HepG2 (cell line): Measurements from ENCODE around the gene SLC2A2. TPM values are rescaled to one million over a fixed set of nuclear protein-coding genes. Genes with fewer than 3 reads are reported as not detected.

ENCODE experiments used
- ATAC-seq: fragments of 200-7000 bp; cut with Tn5 transposase; 3 replicates; pipeline ENCODE4 v1.9.1; 2020; ENCODE audit warnings: mild to moderate bottlenecking, moderate library complexity
- BruUV-seq: library from RNA; stranded (reverse); fragments of 400-500 nt; replicated peaks from 2 replicates; lab custom pipeline; 2021; lab: Mats Ljungman, UMichigan
- CTCF ChIA-PET: fragments of 300-600 bp; formaldehyde crosslinking; extraction: SDS; loops from one replicate; lab custom pipeline; 2021; ENCODE audit warnings: low total read pairs, inconsistent platforms, low intra/inter-chr PET ratio; lab: Yijun Ruan, JAX
- POLR2A ChIA-PET: fragments of 350-600 bp; sonication (Branson Sonifier 250); formaldehyde crosslinking; loops from one replicate; lab custom pipeline; 2020; ENCODE audit warnings: antibody characterized with exemption, inconsistent platforms; lab: Yijun Ruan, JAX
- DNase-seq: peaks from one replicate; pipeline ENCODE4 v3.0.0-alpha.2; 2015; ENCODE audit warnings: low spot score
- FAIRE-seq: peaks from 3 replicates; lab custom pipeline; 2011; peaks lifted over from hg19 to GRCh38; lab: Jason Lieb, UNC
- H2AFZ ChIP-seq: one replicate; pipeline ENCODE4 v1.6.1; 2011; ENCODE audit warnings: low read length, inconsistent platforms
- H3K27ac ChIP-seq: fragments of 300-600 bp; 3 replicates; pipeline ENCODE4 v1.8.0; 2011; ENCODE audit warnings: mixed run types, mild to moderate bottlenecking, mixed read lengths, low read length, inconsistent platforms; ENCODE audit not compliant: insufficient read depth; ENCODE audit errors: extremely low read length
- H3K27me3 ChIP-seq, 2 experiments: fragments of 200-600 bp in 1 of 2; 2 replicates in 1 of 2; 3 replicates in 1 of 2; pipeline versions ENCODE4 v1.6.0 to v1.8.0; 2011; ENCODE audit warnings: low read length in 2 of 2, mild to moderate bottlenecking in 2 of 2, moderate library complexity in 2 of 2, inconsistent platforms in 1 of 2; ENCODE audit not compliant: insufficient read depth in 2 of 2, control insufficient read depth in 1 of 2
- H3K36me3 ChIP-seq, 2 experiments: fragments of 200-600 bp in 1 of 2; replicated peaks in 1 of 2; 2 replicates in 1 of 2; 3 replicates in 1 of 2; pipeline versions ENCODE4 v1.5.1 to v1.8.0; 2011; ENCODE audit warnings: low read length in 2 of 2, inconsistent platforms in 1 of 2; ENCODE audit not compliant: insufficient read depth in 2 of 2, control insufficient read depth in 1 of 2
- H3K4me1 ChIP-seq: 2 replicates; pipeline ENCODE4 v1.5.1; 2012; ENCODE audit warnings: low read length, inconsistent platforms; ENCODE audit not compliant: insufficient read depth
- H3K4me2 ChIP-seq: 2 replicates; pipeline ENCODE4 v1.6.0; 2011; ENCODE audit warnings: low read depth, low read length, inconsistent platforms
- H3K4me3 ChIP-seq, 3 experiments: fragments of 200-600 bp in 1 of 3; sonication (generic), shearing (Covaris generic) in 1 of 3; replicated peaks in 1 of 3; 2 replicates each; pipeline ENCODE4 v1.5.1; 2011 to 2016; ENCODE audit warnings: low read length in 3 of 3, inconsistent platforms in 2 of 3, low read depth in 2 of 3, mild to moderate bottlenecking in 2 of 3, control low read depth in 1 of 3, mixed read lengths in 1 of 3; ENCODE audit not compliant: insufficient read depth in 1 of 3
- H3K79me2 ChIP-seq: one replicate; pipeline ENCODE4 v1.6.1; 2011; ENCODE audit warnings: low read length, inconsistent platforms; ENCODE audit not compliant: insufficient read depth
- H3K9ac ChIP-seq: 2 replicates; pipeline ENCODE4 v1.6.0; 2011; ENCODE audit warnings: mild to moderate bottlenecking, low read depth, low read length, inconsistent platforms; ENCODE audit not compliant: insufficient read depth
- H3K9me3 ChIP-seq: 2 replicates; pipeline ENCODE4 v1.5.1; 2012; ENCODE audit warnings: mild to moderate bottlenecking, low read length
- H4K20me1 ChIP-seq: 2 replicates; pipeline ENCODE4 v1.6.0; 2011; ENCODE audit warnings: inconsistent platforms, mild to moderate bottlenecking, low read length, moderate library complexity; ENCODE audit not compliant: insufficient read depth
- ELF3 ChIP-seq: IDR thresholded peaks from 2 replicates; pipeline ENCODE4 v1.6.1; 2016; ENCODE audit warnings: missing genetic modification reagents, missing compliant biosample characterization
- FOXA3 ChIP-seq: IDR thresholded peaks from 2 replicates; pipeline ENCODE4 v1.6.1; 2016; ENCODE audit warnings: missing genetic modification reagents, missing compliant biosample characterization
- FOXP1 ChIP-seq, 2 experiments: fragments of 450-650 bp in 1 of 2; IDR thresholded peaks; 2 replicates each; pipeline ENCODE4 v1.6.1; 2017 to 2018; ENCODE audit warnings: antibody characterized with exemption in 1 of 2
- GATAD2A ChIP-seq: IDR thresholded peaks from 2 replicates; pipeline ENCODE4 v1.6.1; 2016
- HNF4A ChIP-seq: sonication (generic); formaldehyde crosslinking; IDR thresholded peaks from 2 replicates; pipeline ENCODE4 v1.4.0; 2020; ENCODE audit warnings: missing genetic modification reagents
- HNF4G ChIP-seq, 2 experiments: sonication (generic) in 1 of 2; formaldehyde crosslinking in 1 of 2; IDR thresholded peaks; 2 replicates each; pipeline versions ENCODE4 v1.4.0 to v1.6.1; 2011 to 2020; ENCODE audit warnings: borderline replicate concordance in 2 of 2, low read depth in 2 of 2, mild to moderate bottlenecking in 2 of 2, low read length in 1 of 2, missing genetic modification reagents in 1 of 2, moderate library complexity in 1 of 2
- KAT8 ChIP-seq: IDR thresholded peaks from 2 replicates; pipeline ENCODE4 v1.6.1; 2016; ENCODE audit warnings: missing genetic modification reagents, missing compliant biosample characterization
- REPIN1 ChIP-seq: sonication (generic); formaldehyde crosslinking; IDR thresholded peaks from 2 replicates; pipeline ENCODE4 v1.8.0; 2022; ENCODE audit warnings: missing genetic modification reagents, low read depth, mild to moderate bottlenecking, borderline replicate concordance
- ZNF160 ChIP-seq: sonication (generic); formaldehyde crosslinking; IDR thresholded peaks from 2 replicates; pipeline ENCODE4 v1.8.0; 2022; ENCODE audit warnings: mild to moderate bottlenecking, inconsistent platforms, missing genetic modification reagents
- ZNF382 ChIP-seq: sonication (generic); formaldehyde crosslinking; IDR thresholded peaks from 2 replicates; pipeline ENCODE4 v1.5.0; 2020; ENCODE audit warnings: missing genetic modification reagents, mild to moderate bottlenecking, borderline replicate concordance
- ZSCAN5A ChIP-seq: sonication (generic); formaldehyde crosslinking; IDR thresholded peaks from 2 replicates; pipeline ENCODE4 v1.8.0; 2022; ENCODE audit warnings: mild to moderate bottlenecking, missing genetic modification reagents, borderline replicate concordance
- in situ Hi-C: cut with HindIII; loops from 2 replicates; pipeline ENCODE4 v1.10.0; 2017; ENCODE audit warnings: low pct_unique_long_range_greater_than_20kb; ENCODE audit not compliant: extremely low pct_ligation_motif_present
- intact Hi-C: fragments of 100-400 bp; cut with micrococcal nuclease; formaldehyde crosslinking; loops from one replicate; pipeline ENCODE4 v1.10.0; 2022; ENCODE audit not compliant: unreplicated experiment
- polyA plus RNA-seq, 8 experiments: library from polyadenylated mRNA; depleted of rRNA in 3 of 8; stranded (reverse) in 7 of 8; unstranded in 1 of 8; fragments of >200 nt; fragmentation: Illumina TruSeq in 4 of 8; extraction: Trizol in 4 of 8; gene quantifications; 2 replicates each; pipeline versions ENCODE4 v1.2.1 to v1.2.3, GENCODE V29; 2011 to 2016; ENCODE audit warnings: low read depth in 4 of 8, missing spikeins in 1 of 8, mixed read lengths in 1 of 8; ENCODE audit not compliant: insufficient read depth in 1 of 8
- total RNA-seq, 5 experiments: library from RNA; depleted of rRNA; stranded (reverse); fragments of >200 nt; fragmentation: Illumina TruSeq; extraction: Trizol; gene quantifications; 2 replicates each; pipeline ENCODE4 v1.2.3, GENCODE V29; 2016; ENCODE audit warnings: low read depth in 1 of 5
- TF ChIP-seq, protein P1 (sequence below): sonication (generic); formaldehyde crosslinking; IDR thresholded peaks from 2 replicates; pipeline ENCODE4 v1.4.0; 2020; ENCODE audit warnings: mild to moderate bottlenecking, missing genetic modification reagents, borderline replicate concordance

The SLC2A2 gene
- total and polyA plus RNA-seq, 2 of the 13 experiments (the other 11 are each of a cell fraction or from before 2014, with no cell fraction given): 19.5 to 23.2 TPM

DNA sequence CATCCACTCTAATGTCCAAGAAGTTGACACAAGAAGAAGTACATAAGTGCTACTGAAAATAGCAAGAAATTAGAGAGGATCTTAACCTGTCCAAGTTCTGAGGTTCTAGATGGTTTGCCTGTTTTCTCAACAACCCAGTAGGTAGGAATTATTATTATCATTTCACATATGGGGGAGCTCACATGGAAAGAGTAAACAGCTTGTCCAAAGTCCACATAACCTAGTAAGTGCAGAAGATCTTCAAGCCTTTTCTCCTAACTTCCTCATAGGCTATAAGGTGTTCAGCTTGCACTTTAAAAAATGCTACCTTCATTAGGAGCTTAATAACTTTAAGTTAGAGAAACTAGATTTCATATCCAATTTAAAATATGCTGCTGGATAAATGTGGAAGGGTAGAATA, 3.0 kb downstream of the SLC2A2 start:
- H3K4me1 ChIP-seq: peaks cover 79% of the 10 kb centered on the region
- CTCF ChIA-PET: no interaction called here
- H2AFZ ChIP-seq: no peak overlapping the region
- BruUV-seq: no TSS peak
- TF ChIP-seq HNF4G (IDR thresholded peaks at IDR 0.05; ENCODE audit: borderline replicate concordance, low read depth, low read length) (peak; percentile 45; the same call in 1 of the 2 replicates), HNF4G (CRISPR knock-in tag; IDR thresholded peaks at IDR 0.05; ENCODE audit: borderline replicate concordance, low read depth) (no peak), ZNF382 (CRISPR knock-in tag) (no peak), FOXA3 (CRISPR knock-in tag) (peak; percentile 52), FOXP1 (IDR thresholded peaks at IDR 0.05) (no peak), FOXP1 (CRISPR knock-in tag; IDR thresholded peaks at IDR 0.05) (0 out of 2 replicates have a peak, but pooled peaks have one; percentile 7), HNF4A (CRISPR knock-in tag) (peak; percentile 64), ZSCAN5A (CRISPR knock-in tag) (0 out of 2 replicates have a peak, but pooled peaks have one; percentile 26), ELF3 (CRISPR knock-in tag) (peak; percentile 29; the same call in 1 of the 2 replicates), ZNF160 (no peak), REPIN1 (CRISPR knock-in tag) (peak; percentile 59), KAT8 (CRISPR knock-in tag) (0 out of 2 replicates have a peak, but pooled peaks have one; percentile 13), GATAD2A (peak; percentile 32; the same call in 1 of the 2 replicates)
- TF ChIP-seq, protein P1, sequence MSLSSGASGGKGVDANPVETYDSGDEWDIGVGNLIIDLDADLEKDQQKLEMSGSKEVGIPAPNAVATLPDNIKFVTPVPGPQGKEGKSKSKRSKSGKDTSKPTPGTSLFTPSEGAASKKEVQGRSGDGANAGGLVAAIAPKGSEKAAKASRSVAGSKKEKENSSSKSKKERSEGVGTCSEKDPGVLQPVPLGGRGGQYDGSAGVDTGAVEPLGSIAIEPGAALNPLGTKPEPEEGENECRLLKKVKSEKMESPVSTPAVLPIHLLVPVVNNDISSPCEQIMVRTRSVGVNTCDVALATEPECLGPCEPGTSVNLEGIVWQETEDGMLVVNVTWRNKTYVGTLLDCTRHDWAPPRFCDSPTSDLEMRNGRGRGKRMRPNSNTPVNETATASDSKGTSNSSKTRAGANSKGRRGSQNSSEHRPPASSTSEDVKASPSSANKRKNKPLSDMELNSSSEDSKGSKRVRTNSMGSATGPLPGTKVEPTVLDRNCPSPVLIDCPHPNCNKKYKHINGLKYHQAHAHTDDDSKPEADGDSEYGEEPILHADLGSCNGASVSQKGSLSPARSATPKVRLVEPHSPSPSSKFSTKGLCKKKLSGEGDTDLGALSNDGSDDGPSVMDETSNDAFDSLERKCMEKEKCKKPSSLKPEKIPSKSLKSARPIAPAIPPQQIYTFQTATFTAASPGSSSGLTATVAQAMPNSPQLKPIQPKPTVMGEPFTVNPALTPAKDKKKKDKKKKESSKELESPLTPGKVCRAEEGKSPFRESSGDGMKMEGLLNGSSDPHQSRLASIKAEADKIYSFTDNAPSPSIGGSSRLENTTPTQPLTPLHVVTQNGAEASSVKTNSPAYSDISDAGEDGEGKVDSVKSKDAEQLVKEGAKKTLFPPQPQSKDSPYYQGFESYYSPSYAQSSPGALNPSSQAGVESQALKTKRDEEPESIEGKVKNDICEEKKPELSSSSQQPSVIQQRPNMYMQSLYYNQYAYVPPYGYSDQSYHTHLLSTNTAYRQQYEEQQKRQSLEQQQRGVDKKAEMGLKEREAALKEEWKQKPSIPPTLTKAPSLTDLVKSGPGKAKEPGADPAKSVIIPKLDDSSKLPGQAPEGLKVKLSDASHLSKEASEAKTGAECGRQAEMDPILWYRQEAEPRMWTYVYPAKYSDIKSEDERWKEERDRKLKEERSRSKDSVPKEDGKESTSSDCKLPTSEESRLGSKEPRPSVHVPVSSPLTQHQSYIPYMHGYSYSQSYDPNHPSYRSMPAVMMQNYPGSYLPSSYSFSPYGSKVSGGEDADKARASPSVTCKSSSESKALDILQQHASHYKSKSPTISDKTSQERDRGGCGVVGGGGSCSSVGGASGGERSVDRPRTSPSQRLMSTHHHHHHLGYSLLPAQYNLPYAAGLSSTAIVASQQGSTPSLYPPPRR (CRISPR knock-in tag): no peak
- TF ChIP-seq, all 625 proteins: peak for 9
- FAIRE-seq (no peak), DNase-seq (no peak), ATAC-seq (no peak)
- Histone ChIP-seq H3K79me2 (peaks cover 70% of the 10 kb centered on the region), H3K9me3 (no peaks in the 10 kb centered on the region), H3K27ac (peak overlapping the region; percentile 43), H3K36me3 (no peaks in the 10 kb centered on the region), H3K4me2 (peak overlapping the region; percentile 73), H3K9ac (peak overlapping the region; percentile 62; the same call in 1 of the 2 replicates), H3K4me3 (peak overlapping the region; percentile 32 to 50 (median 39); a peak in 4 of 6 replicates), H3K27me3 (no peaks in the 10 kb centered on the region), H4K20me1 (no peaks in the 10 kb centered on the region)
- in situ Hi-C loops (no loop called here), intact Hi-C loops (no loop called here)
- POLR2A ChIA-PET: interaction anchor here (1.6 to 5.9 kb wide), 2 partner anchors 8 to 22 kb away, joined by 6 to 31 read pairs; no protein-coding TSS in a partner anchor
